Esophagus muscularis mucosa (tissue), 3 donors: ENCODE data around the gene AGBL2.
"Not testable (repeated sequence)": the region's sequence is repeated elsewhere in the genome, so short reads cannot be mapped to it uniquely, and the experiment has no call there.

ENCODE experiments used
- CTCF ChIP-seq, 3 experiments: fragments of 200-600 bp in 2 of 3; fragments of 450-650 bp in 1 of 3; sonication (generic) in 2 of 3; IDR thresholded peaks; one replicate each; pipeline ENCODE4 v1.5.1; 2017 to 2019; ENCODE audit warnings: antibody characterized with exemption in 3 of 3, mild to moderate bottlenecking in 2 of 3, moderate library complexity in 1 of 3
- POLR2A ChIP-seq: fragments of 450-650 bp; IDR thresholded peaks from one replicate; pipeline ENCODE4 v1.6.1; 2017; ENCODE audit warnings: antibody characterized with exemption, moderate library complexity, mild to moderate bottlenecking, low read depth

- TF ChIP-seq CTCF (IDR thresholded peaks at IDR 0.05); POLR2A: not testable (repeated sequence)
Measured at GRCh38 chr11:47742494-47742893, 27.3 kb upstream of the AGBL2 start.
